ENCODE measurements around the gene FAM184B. TPM values are rescaled to one million over a fixed set of nuclear protein-coding genes. Genes with fewer than 3 reads are reported as not detected.

FAM184B gene
- total RNA-seq, 1 experiment from 2014 or later: 0.09 TPM

DNA sequence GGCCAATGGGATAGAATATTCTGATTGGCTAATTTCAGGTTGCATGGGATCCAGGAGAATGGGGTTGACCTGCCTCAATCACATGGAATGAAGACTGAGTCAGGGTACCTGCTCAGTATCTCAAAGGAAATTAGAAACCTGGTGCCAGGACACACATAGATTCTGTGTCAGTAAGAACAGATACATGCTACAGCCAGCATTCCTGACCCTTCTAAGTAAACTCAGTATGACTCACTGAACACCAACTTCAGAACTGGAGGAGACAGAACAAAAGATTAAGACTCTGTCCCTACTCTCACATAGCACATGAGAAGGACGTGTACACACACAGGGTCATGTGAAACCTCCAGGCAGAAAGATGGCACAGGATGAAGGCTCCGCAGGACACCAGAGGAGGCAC is 54.5 kb downstream of the FAM184B start:
- no CpG with 5 or more reads among the region's 2 CpGs for WGBS (ENCODE audit: extremely low coverage, insufficient read length, low lambda C conversion rate)
- no peak overlapping the region for H2BK120ac ChIP-seq (ENCODE audit: low read depth, low read length, poor library complexity, severe bottlenecking)
- no peak overlapping the region for H2BK12ac ChIP-seq (ENCODE audit: insufficient read length, low read depth, low read length)
- no peak overlapping the region for H2BK15ac ChIP-seq (ENCODE audit: low read depth, low read length)
- no peak overlapping the region for H3K18ac ChIP-seq (ENCODE audit: insufficient read length, low read depth, low read length)
- H3K79me1 ChIP-seq (ENCODE audit: insufficient read depth, low read depth, low read length, poor library complexity, severe bottlenecking): no peaks in the 10 kb centered on the region
- H3K9me3 ChIP-seq (ENCODE audit: control insufficient read depth, low read depth, low read length): peaks cover 11% of the 10 kb centered on the region
- no peak overlapping the region for H3K9ac ChIP-seq (ENCODE audit: extremely low read depth, insufficient read length, low read length)
- no peak overlapping the region for H4K91ac ChIP-seq (ENCODE audit: insufficient read length, low read depth, low read length)
- no peaks in the 10 kb centered on the region for H4K20me1 ChIP-seq (ENCODE audit: control insufficient read depth, insufficient read depth, insufficient read length)
- H3T11ph ChIP-seq (ENCODE audit: low read length): no peak overlapping the region
- H4K5ac ChIP-seq (ENCODE audit: insufficient read length, low read depth, low read length): no peak overlapping the region
- no peak overlapping the region for H2AFZ ChIP-seq (ENCODE audit: low read length)
- no peak overlapping the region for H2BK5ac ChIP-seq (ENCODE audit: insufficient read length, low read length)
- no peaks in the 10 kb centered on the region for H3K79me2 ChIP-seq (ENCODE audit: insufficient read depth, low read length)
- no peak overlapping the region for H4K8ac ChIP-seq (replicated peaks; ENCODE audit: insufficient read length, low read depth, low read length)
- H3K23ac ChIP-seq (ENCODE audit: insufficient read length, low read depth, low read length): no peak overlapping the region
- no peak overlapping the region for H2AK5ac ChIP-seq (ENCODE audit: insufficient read length, low read length)
- H3K4me1 ChIP-seq (ENCODE audit: insufficient read depth, low read length): peaks cover 4% of the 10 kb centered on the region; the same call in 1 of the 2 replicates
- no peak overlapping the region for H3K4me2 ChIP-seq (ENCODE audit: insufficient read depth, insufficient read length, low read length)
- peaks cover 14 to 26% (median 15%) of the 10 kb centered on the region in 3 experiments for H3K36me3 Mint-ChIP-seq (ENCODE audit: insufficient read depth in 1 of 3, low read depth in 3 of 3)
- H3K23me2 ChIP-seq (ENCODE audit: insufficient read length, low read depth, low read length, poor library complexity, severe bottlenecking): no peaks in the 10 kb centered on the region
- DNase-seq: no peak
- no peak overlapping the region for H3K27ac ChIP-seq (ENCODE audit: insufficient read length, low read depth, low read length)
- H3K27me3 ChIP-seq (ENCODE audit: insufficient read depth, low read length): no peaks in the 10 kb centered on the region
- H3K27ac Mint-ChIP-seq: no peak overlapping the region
- H3K27me3 Mint-ChIP-seq (ENCODE audit: low read depth): peaks cover 17% of the 10 kb centered on the region
- peaks cover 16 to 24% of the 10 kb centered on the region in 2 experiments for H3K4me1 Mint-ChIP-seq
- H3K56ac ChIP-seq (ENCODE audit: insufficient read length, low read depth, low read length): no peak overlapping the region
- TF ChIP-seq, protein P1, sequence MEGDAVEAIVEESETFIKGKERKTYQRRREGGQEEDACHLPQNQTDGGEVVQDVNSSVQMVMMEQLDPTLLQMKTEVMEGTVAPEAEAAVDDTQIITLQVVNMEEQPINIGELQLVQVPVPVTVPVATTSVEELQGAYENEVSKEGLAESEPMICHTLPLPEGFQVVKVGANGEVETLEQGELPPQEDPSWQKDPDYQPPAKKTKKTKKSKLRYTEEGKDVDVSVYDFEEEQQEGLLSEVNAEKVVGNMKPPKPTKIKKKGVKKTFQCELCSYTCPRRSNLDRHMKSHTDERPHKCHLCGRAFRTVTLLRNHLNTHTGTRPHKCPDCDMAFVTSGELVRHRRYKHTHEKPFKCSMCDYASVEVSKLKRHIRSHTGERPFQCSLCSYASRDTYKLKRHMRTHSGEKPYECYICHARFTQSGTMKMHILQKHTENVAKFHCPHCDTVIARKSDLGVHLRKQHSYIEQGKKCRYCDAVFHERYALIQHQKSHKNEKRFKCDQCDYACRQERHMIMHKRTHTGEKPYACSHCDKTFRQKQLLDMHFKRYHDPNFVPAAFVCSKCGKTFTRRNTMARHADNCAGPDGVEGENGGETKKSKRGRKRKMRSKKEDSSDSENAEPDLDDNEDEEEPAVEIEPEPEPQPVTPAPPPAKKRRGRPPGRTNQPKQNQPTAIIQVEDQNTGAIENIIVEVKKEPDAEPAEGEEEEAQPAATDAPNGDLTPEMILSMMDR (conservative IDR thresholded peaks at IDR 0.05): no peak
- H3K9me3 Mint-ChIP-seq: peaks cover 33 to 42% of the 10 kb centered on the region in 2 experiments
- H3K4me3 Mint-ChIP-seq: no peak overlapping the region
- H3K4ac ChIP-seq (ENCODE audit: low read depth, low read length): no peak overlapping the region
- H3K14ac ChIP-seq (ENCODE audit: insufficient read depth, low read length): no peak overlapping the region
- no peak overlapping the region for H2BK20ac ChIP-seq (ENCODE audit: low read depth, low read length, poor library complexity, severe bottlenecking)
